GM18499 (cell line): ENCODE data around the gene LGALS7.

Experiments
- ATAC-seq: cut with Tn5 transposase; IDR thresholded peaks from one replicate; pipeline ENCODE4 v1.9.1; 2021; ENCODE audit warnings: moderate number of reproducible peaks; ENCODE audit not compliant: insufficient read depth, unreplicated experiment

LGALS7 gene

GRCh38 chr19:38741670-38742069 is 31.6 kb downstream of the LGALS7 start:
- no peak for ATAC-seq

- ATAC-seq = no peak
Measured at GRCh38 chr19:38740932-38741331, 32.4 kb downstream of the LGALS7 start.

GRCh38 chr19:38740257-38740592 is 33.1 kb downstream of the LGALS7 start:
- no peak for ATAC-seq

GRCh38 chr19:38739440-38740256 is 33.7 kb downstream of the LGALS7 start:
- no peak for ATAC-seq

DNA sequence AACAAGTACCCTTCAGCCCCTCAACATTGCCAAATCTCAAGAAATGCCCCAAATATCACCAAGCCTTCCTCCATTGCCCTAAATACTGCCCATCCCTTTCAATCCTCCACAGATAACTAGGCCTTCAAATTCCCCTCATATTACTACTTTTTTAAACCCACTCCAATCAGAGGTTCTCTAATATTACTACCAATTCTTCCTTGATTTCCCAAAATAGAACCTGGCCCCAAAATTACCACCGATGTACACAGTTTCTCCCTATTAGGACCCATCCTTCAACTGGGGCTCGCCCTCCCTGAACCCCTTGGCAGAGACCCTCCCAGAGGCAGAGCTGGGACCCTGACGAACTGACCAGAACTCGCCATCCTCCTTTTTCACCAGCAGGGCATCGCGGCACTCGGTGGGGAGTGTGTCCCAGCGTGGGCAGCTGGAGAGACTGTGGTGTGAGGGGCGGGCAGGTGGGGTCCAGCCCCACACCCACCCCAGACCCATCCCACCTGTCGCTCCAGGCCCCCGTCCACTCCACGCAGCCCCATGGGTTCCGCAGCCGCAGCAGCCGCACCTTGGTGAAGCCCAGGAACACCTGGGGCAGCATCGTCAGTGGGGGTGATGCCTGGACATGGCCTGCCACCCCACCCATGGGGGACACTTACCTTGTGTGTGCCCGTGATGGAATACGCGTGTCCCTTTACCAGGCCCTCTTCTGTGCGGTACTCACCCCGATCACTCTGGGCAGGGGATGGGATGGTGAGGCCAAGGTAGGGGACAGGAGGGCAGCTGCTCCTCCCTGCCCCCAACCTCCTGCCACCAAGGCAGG is 35.2 kb downstream of the LGALS7 start:
- no peak for ATAC-seq

DNA sequence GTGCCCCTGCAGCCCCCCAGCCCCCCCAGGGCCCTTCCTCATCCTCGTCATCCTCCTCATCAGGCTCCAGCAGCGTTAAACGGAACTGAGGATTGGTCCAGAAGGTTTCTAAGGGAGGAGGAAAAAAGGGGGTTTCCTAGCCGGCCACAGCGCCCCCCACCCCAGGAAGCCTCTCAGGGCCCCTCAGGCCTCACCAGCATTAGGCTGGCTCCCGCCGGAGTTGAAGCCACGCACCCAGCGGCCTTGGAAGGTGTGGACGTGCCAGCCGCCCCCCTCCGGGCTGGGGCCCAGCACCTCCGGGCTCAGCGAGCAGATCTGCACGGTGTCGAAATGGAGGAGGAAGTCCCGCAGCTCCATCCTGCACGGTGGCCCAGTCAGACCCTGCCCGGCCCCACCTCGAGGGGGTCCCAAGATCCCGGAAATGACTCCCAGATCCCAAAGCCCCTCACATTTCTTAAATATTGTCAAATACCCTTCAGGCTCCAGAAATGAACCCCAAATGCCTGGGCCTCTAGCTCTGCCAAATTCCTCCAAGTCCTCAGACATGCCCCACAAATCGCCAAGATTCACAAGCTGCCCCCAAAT is 35.9 kb downstream of the LGALS7 start:
- ATAC-seq = no peak

- no peak for ATAC-seq
Measured at GRCh38 chr19:38736413-38737280, 36.7 kb downstream of the LGALS7 start.

DNA sequence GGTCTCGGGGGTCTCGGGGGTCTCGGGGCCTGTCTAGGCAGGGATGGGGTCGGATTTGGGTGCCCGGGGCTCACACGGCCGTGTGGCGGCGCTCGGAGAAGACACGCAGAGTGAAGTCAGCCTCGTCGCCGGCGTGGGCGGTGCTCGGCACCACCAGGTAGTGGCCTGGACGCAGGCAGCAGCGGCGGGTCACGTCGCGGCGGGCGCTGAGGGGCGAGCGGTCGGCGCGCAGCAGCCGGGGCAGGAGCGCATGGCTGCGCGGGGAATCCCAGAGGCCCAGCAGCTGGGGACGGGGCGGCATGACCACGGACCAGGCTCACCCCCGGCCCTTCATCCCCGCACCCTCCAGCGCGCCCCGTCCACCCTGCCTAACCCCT is 37.3 kb downstream of the LGALS7 start:
- no peak for ATAC-seq

- no peak for ATAC-seq
Measured at GRCh38 chr19:38735257-38735686, 38.0 kb downstream of the LGALS7 start.

DNA sequence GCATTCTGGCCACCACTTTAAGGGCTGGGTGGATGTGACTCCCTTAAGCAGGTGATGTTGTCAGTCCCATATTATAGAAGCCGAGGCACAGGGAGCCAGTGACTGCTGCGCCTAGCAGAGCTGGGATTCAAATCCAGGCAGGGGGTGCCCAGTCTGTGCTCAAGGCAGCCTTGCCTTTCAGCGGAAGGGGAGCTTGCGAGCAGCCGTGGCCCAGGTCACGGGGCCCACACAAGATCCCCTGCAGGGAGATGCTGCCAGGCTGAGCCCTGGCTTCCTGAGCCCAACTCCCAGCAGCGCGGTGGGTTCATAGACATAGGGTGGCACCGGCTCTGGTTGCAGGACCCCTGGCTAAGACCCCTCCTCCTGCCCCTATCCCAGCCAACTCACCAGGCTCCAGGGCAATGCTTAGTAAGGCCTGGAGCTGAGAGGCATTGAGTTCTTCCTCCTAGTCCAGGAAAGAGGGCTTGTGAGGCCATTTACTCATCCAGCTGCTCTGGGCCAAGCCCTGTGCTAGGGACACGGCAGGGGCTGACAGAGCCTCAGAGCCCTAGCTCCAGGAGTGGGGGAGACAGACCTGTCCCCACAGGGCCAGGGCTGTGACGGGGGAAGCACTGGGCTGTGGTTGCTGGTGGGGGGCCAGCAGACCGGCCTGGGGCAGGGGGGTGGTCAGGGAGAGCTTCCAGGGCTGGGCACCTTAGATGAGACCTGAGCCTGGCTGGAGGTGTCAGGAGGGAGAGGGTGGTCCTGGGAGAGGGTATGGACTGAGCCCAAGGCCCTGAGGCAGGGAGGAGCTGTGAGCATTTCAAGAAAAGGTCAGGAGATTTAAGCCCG is 38.7 kb downstream of the LGALS7 start:
- ATAC-seq = no peak

DNA sequence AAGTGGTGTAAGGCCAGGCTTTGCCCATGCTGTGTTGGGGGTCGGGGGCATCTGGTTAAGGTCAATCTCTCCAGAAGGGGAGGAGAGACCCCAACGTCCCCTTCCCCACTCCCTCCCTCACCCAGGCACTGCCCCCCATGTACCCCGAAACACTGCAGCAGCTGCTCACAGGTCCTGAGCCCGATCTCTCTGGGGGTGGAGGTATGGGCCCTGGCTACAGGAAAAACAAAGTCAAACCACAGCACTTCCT is 39.2 kb downstream of the LGALS7 start:
- ATAC-seq = no peak

- ATAC-seq = no peak
Measured at GRCh38 chr19:38733493-38734175, 39.7 kb downstream of the LGALS7 start.

DNA sequence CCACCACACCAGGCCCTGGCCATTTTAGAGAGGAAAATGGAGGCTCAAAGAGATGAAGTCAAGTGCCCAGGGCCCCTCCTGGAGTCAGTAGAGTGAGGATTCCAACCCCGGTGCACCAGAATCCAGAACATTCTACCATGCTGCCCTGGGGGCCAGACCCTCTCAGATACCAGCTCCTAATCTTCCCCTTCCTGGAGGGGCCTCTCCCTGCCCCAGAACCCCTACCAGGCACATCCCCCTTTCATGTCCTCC is 40.1 kb downstream of the LGALS7 start:
- ATAC-seq = no peak

DNA sequence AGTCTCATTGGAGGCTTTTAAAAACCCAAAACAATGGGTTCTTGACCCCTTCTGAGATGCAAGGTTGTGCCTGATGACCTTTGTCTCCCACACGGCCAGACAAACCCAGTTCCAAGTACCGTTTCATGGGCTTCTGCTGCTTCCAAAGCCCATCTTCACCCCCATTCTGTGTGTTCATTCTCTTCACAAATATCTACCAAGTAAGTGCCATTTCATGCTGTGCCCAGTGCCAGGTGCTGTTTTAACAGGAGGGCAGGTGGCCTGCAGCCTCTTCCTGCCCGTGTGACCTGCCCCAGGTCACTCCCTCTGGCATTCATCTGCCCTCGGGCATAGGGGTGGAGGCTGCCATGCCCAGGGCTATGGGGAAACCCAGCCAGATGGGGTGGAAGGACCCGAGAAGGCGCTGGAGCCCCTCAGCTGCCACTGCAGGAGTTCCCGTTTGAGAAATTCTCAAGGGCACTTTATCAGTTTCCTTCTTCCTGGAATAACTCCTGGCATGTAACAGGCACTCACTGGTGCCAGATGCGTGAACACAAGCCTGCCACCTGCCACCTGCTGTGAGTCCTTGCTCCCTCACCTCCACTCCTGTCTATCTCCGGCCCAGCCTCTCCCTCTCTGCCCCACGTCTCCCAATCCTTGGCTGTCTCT is 41.5 kb downstream of the LGALS7 start:
- ATAC-seq = no peak

- no peak for ATAC-seq
Measured at GRCh38 chr19:38730731-38731589, 42.4 kb downstream of the LGALS7 start.

- ATAC-seq = no peak
Measured at GRCh38 chr19:38730470-38730730, 42.9 kb downstream of the LGALS7 start.

DNA sequence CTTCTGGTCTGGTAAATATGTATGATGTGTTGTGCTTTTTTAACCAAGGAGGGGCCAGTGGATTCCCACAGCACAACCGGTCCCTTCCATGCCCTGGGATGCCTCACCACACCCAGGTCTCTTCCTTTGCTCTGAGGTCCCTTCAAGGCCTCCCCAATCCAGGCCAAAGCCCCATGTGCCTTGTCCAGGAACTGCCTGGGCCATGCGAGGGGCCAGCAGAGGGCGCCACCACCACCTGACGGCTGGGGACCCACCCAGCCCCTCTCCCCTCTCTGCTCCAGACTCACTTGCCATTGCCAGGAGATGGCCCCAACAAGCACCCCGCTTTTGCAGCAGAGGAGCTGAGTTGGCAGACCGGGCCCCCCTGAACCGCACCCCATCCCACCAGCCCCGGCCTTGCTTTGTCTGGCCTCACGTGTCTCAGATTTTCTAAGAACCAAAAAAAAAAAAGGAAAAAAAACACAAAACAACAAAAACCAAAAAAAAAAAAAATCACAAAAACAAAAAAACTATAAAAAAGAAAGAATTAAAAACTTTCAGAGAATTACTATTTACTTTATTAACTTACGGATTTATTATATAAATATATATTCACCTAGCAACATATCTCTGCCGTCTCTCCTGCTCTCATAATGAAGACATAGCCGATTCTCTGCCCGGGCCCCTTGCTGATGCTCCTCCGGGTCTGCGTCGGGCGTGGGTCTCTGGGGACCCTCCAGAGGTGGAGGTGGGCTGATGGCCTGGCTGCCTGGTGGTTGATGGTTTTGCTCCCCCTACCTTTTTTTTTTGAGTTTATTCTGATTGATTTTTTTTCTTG is 43.5 kb downstream of the LGALS7 start:
- no peak for ATAC-seq
